Measurements from ENCODE around the gene NUDT15.

DNA sequence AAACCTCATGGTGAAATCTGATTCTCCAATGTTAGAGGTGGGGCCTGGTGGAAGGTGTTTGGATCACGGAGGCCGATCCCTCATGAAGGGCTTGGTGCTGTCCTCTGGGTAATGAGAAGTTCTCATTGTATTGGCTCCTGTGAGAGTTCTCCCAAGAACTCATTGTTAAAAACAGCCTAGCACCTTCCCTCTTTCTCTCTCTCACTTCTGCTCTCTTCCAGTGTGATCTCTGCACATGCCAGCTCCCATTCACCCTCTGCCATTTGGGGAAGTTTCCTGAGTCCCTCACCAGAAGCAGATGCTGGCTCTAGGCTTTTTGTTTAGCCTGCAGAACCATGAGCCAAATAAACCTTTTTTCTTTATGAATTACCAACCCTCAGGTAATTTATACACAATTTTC lies 33.3 kb upstream of the NUDT15 start:
- TF ChIP-seq, protein P1, sequence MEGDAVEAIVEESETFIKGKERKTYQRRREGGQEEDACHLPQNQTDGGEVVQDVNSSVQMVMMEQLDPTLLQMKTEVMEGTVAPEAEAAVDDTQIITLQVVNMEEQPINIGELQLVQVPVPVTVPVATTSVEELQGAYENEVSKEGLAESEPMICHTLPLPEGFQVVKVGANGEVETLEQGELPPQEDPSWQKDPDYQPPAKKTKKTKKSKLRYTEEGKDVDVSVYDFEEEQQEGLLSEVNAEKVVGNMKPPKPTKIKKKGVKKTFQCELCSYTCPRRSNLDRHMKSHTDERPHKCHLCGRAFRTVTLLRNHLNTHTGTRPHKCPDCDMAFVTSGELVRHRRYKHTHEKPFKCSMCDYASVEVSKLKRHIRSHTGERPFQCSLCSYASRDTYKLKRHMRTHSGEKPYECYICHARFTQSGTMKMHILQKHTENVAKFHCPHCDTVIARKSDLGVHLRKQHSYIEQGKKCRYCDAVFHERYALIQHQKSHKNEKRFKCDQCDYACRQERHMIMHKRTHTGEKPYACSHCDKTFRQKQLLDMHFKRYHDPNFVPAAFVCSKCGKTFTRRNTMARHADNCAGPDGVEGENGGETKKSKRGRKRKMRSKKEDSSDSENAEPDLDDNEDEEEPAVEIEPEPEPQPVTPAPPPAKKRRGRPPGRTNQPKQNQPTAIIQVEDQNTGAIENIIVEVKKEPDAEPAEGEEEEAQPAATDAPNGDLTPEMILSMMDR (IDR thresholded peaks at IDR 0.05; ENCODE audit: low read length) = no peak
- no peak for TF ChIP-seq EZH2 (IDR thresholded peaks at IDR 0.05; ENCODE audit: borderline replicate concordance, low read length)
